HUES6 (cell line): ENCODE data around the gene KCNMB1.

Experiments used
- H3K27ac ChIP-seq: 2 replicates; pipeline ENCODE4 v1.7.0; 2013; ENCODE audit warnings: low read depth, mild to moderate bottlenecking, low read length, inconsistent platforms
- H3K27me3 ChIP-seq: 2 replicates; pipeline ENCODE4 v1.6.1; 2013; ENCODE audit warnings: low read length; ENCODE audit not compliant: control insufficient read depth, insufficient read depth
- H3K36me3 ChIP-seq: 2 replicates; pipeline ENCODE4 v1.6.1; 2013; ENCODE audit warnings: low read length; ENCODE audit not compliant: control insufficient read depth, insufficient read depth
- H3K4me1 ChIP-seq: 2 replicates; pipeline ENCODE4 v1.6.1; 2013; ENCODE audit warnings: low read length; ENCODE audit not compliant: control insufficient read depth, insufficient read depth
- H3K4me3 ChIP-seq: 2 replicates; pipeline ENCODE4 v1.5.1; 2013; ENCODE audit warnings: low read depth, low read length
- H3K9ac ChIP-seq: one replicate; pipeline ENCODE4 v1.6.1; 2013; ENCODE audit warnings: mild to moderate bottlenecking, low read length
- H3K9me3 ChIP-seq: 2 replicates; pipeline ENCODE4 v1.6.1; 2013; ENCODE audit warnings: low read depth, low read length; ENCODE audit not compliant: control insufficient read depth, insufficient read depth

Gene KCNMB1

GRCh38 chr5:170414786-170415185 lies 25.6 kb upstream of the KCNMB1 start:
- Histone ChIP-seq H3K9me3 (no peaks in the 10 kb centered on the region), H3K27ac (no peak overlapping the region), H3K9ac (no peak overlapping the region), H3K4me3 (no peak overlapping the region), H3K27me3 (no peaks in the 10 kb centered on the region), H3K4me1 (no peaks in the 10 kb centered on the region), H3K36me3 (no peaks in the 10 kb centered on the region)

GRCh38 chr5:170413897-170414296 lies 24.7 kb upstream of the KCNMB1 start:
- H3K4me1 ChIP-seq, result peaks cover 4% of the 10 kb centered on the region; the same call in 1 of the 2 replicates
- H3K27me3 ChIP-seq, result no peaks in the 10 kb centered on the region
- H3K27ac ChIP-seq, result no peak overlapping the region
- H3K36me3 ChIP-seq, result no peaks in the 10 kb centered on the region
- no peaks in the 10 kb centered on the region for H3K9me3 ChIP-seq
- no peak overlapping the region for H3K9ac ChIP-seq
- H3K4me3 ChIP-seq, result no peak overlapping the region

- Histone ChIP-seq H3K9ac (no peak overlapping the region), H3K4me1 (peaks cover 20% of the 10 kb centered on the region), H3K27me3 (no peaks in the 10 kb centered on the region), H3K36me3 (no peaks in the 10 kb centered on the region), H3K9me3 (no peaks in the 10 kb centered on the region), H3K27ac (no peak overlapping the region), H3K4me3 (no peak overlapping the region)
Observed at GRCh38 chr5:170411100-170411499, 21.9 kb upstream of the KCNMB1 start.

GRCh38 chr5:170410401-170410800 lies 21.2 kb upstream of the KCNMB1 start:
- H3K27ac ChIP-seq, result no peak overlapping the region
- no peak overlapping the region for H3K9ac ChIP-seq
- no peaks in the 10 kb centered on the region for H3K9me3 ChIP-seq
- no peaks in the 10 kb centered on the region for H3K36me3 ChIP-seq
- H3K4me1 ChIP-seq, result peaks cover 20% of the 10 kb centered on the region
- no peak overlapping the region for H3K4me3 ChIP-seq
- no peaks in the 10 kb centered on the region for H3K27me3 ChIP-seq

GRCh38 chr5:170408877-170409660 lies 19.9 kb upstream of the KCNMB1 start:
- Histone ChIP-seq H3K9ac (no peak overlapping the region), H3K4me3 (no peak overlapping the region), H3K9me3 (peaks cover 3% of the 10 kb centered on the region; the same call in 1 of the 2 replicates), H3K27ac (no peak overlapping the region), H3K36me3 (no peaks in the 10 kb centered on the region), H3K27me3 (no peaks in the 10 kb centered on the region), H3K4me1 (peaks cover 20% of the 10 kb centered on the region)

- Histone ChIP-seq H3K4me3 (no peak overlapping the region), H3K9ac (no peak overlapping the region), H3K36me3 (no peaks in the 10 kb centered on the region), H3K4me1 (peaks cover 25% of the 10 kb centered on the region), H3K27me3 (no peaks in the 10 kb centered on the region), H3K27ac (no peak overlapping the region), H3K9me3 (peaks cover 3% of the 10 kb centered on the region; the same call in 1 of the 2 replicates)
Observed at GRCh38 chr5:170408226-170408625, 19.1 kb upstream of the KCNMB1 start.

GRCh38 chr5:170407062-170407461 lies 17.9 kb upstream of the KCNMB1 start:
- H3K9me3 ChIP-seq, result peaks cover 7% of the 10 kb centered on the region; the same call in 1 of the 2 replicates
- peaks cover 25% of the 10 kb centered on the region for H3K4me1 ChIP-seq
- H3K36me3 ChIP-seq, result no peaks in the 10 kb centered on the region
- H3K27me3 ChIP-seq, result no peaks in the 10 kb centered on the region
- no peak overlapping the region for H3K9ac ChIP-seq
- H3K27ac ChIP-seq, result no peak overlapping the region
- no peak overlapping the region for H3K4me3 ChIP-seq

- H3K27me3 ChIP-seq, result no peaks in the 10 kb centered on the region
- peaks cover 9% of the 10 kb centered on the region; the same call in 1 of the 2 replicates for H3K9me3 ChIP-seq
- no peak overlapping the region for H3K4me3 ChIP-seq
- no peak overlapping the region for H3K9ac ChIP-seq
- H3K27ac ChIP-seq, result no peak overlapping the region
- H3K4me1 ChIP-seq, result peaks cover 25% of the 10 kb centered on the region
- H3K36me3 ChIP-seq, result no peaks in the 10 kb centered on the region
Observed at GRCh38 chr5:170405817-170406216, 16.6 kb upstream of the KCNMB1 start.

GRCh38 chr5:170404398-170404797 lies 15.2 kb upstream of the KCNMB1 start:
- no peaks in the 10 kb centered on the region for H3K27me3 ChIP-seq
- H3K4me3 ChIP-seq, result no peak overlapping the region
- H3K4me1 ChIP-seq, result peaks cover 25% of the 10 kb centered on the region
- no peaks in the 10 kb centered on the region for H3K36me3 ChIP-seq
- no peak overlapping the region for H3K27ac ChIP-seq
- H3K9me3 ChIP-seq, result peaks cover 9% of the 10 kb centered on the region; the same call in 1 of the 2 replicates
- no peak overlapping the region for H3K9ac ChIP-seq

GRCh38 chr5:170403675-170404074 lies 14.5 kb upstream of the KCNMB1 start:
- Histone ChIP-seq H3K36me3 (no peaks in the 10 kb centered on the region), H3K4me3 (no peak overlapping the region), H3K9ac (no peak overlapping the region), H3K4me1 (peaks cover 22% of the 10 kb centered on the region), H3K9me3 (peaks cover 9% of the 10 kb centered on the region; the same call in 1 of the 2 replicates), H3K27me3 (no peaks in the 10 kb centered on the region), H3K27ac (no peak overlapping the region)

- peaks cover 22% of the 10 kb centered on the region for H3K4me1 ChIP-seq
- H3K36me3 ChIP-seq, result no peaks in the 10 kb centered on the region
- H3K27ac ChIP-seq, result no peak overlapping the region
- no peaks in the 10 kb centered on the region for H3K27me3 ChIP-seq
- H3K4me3 ChIP-seq, result no peak overlapping the region
- peaks cover 9% of the 10 kb centered on the region; the same call in 1 of the 2 replicates for H3K9me3 ChIP-seq
- no peak overlapping the region for H3K9ac ChIP-seq
Observed at GRCh38 chr5:170402508-170402907, 13.3 kb upstream of the KCNMB1 start.
